Measurements from ENCODE around the gene CERT1. TPM values are rescaled to one million over a fixed set of nuclear protein-coding genes. Genes with fewer than 3 reads are reported as not detected.
A peak's percentile ranks its signal among the peaks of the same experiment; 100 is the strongest.

Gene CERT1
- polyA plus RNA-seq, 1 of the 3 experiments (the other 2 are of a cell fraction) = 4.5 TPM

DNA sequence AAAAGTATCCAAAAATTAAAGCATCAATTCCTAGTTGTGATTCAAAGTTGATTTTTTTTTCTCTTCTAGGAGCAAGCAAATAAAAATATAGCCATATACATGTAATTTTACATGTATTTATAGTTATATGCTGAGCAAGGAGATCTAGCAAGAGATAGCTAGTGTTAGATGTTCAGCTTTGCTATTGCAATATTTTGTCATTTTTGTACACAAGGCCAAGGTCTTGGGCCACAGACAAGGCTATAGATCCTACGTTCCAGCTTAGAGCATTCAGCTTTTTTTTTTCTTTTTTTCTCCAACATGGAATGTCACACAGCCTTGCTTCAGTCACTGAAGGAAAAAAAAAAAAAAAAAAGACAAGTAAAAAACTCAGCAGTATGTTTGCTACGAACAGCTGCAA lies 137.6 kb downstream of the CERT1 start:
- POLR2A ChIA-PET = no interaction called here
- WGBS (ENCODE audit: low lambda C conversion rate) = 91% methylated on average over 2 of the region's 2 CpGs
- no peak overlapping the region for H3K9ac ChIP-seq
- H3K36me3 ChIP-seq (replicated peaks in 1 of 2; ENCODE audit: control insufficient read depth in 1 of 2, insufficient read depth in 2 of 2, low read length in 1 of 2) = peaks cover 10 to 25% of the 10 kb centered on the region in 2 experiments
- H3K9me3 ChIP-seq = no peaks in the 10 kb centered on the region
- peaks cover 0 to 2% of the 10 kb centered on the region in 2 experiments; a peak in 1 of 4 replicates for H3K4me1 ChIP-seq (ENCODE audit: control insufficient read depth in 1 of 2, insufficient read depth in 2 of 2, low read depth in 1 of 2, low read length in 1 of 2)
- H3K27ac ChIP-seq (ENCODE audit: low read depth in 2 of 2, low read length in 1 of 2) = no peak overlapping the region
- DNase-seq = no peak
- no peaks in the 10 kb centered on the region for H3F3A ChIP-seq (replicated peaks; ENCODE audit: insufficient read depth)
- H3K79me2 ChIP-seq (ENCODE audit: insufficient read depth) = no peaks in the 10 kb centered on the region
- no peaks in the 10 kb centered on the region for H3K9me2 ChIP-seq
- no peaks in the 10 kb centered on the region for H4K20me1 ChIP-seq (ENCODE audit: insufficient read depth)
- CTCF ChIA-PET = no interaction called here
- no peak overlapping the region for H3K4me2 ChIP-seq
- no peaks in the 10 kb centered on the region for H3K27me3 ChIP-seq (ENCODE audit: insufficient read depth)
- TF ChIP-seq TEAD4 (IDR thresholded peaks at IDR 0.05; ENCODE audit: borderline replicate concordance, insufficient read depth) = no peak
- TF ChIP-seq, protein P1, sequence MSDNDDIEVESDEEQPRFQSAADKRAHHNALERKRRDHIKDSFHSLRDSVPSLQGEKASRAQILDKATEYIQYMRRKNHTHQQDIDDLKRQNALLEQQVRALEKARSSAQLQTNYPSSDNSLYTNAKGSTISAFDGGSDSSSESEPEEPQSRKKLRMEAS (IDR thresholded peaks at IDR 0.05; ENCODE audit: low read depth) = no peak
- no peak for TF ChIP-seq MEF2A (IDR thresholded peaks at IDR 0.05; ENCODE audit: borderline replicate concordance, low read depth)
- TF ChIP-seq FOXM1 (IDR thresholded peaks at IDR 0.05; ENCODE audit: low read depth) = no peak
- no peak for TF ChIP-seq FOSL2 (IDR thresholded peaks at IDR 0.05; ENCODE audit: borderline replicate concordance, low read depth)
- no peak for TF ChIP-seq YY1 (IDR thresholded peaks at IDR 0.05; ENCODE audit: low read depth)
- TF ChIP-seq, protein P2, sequence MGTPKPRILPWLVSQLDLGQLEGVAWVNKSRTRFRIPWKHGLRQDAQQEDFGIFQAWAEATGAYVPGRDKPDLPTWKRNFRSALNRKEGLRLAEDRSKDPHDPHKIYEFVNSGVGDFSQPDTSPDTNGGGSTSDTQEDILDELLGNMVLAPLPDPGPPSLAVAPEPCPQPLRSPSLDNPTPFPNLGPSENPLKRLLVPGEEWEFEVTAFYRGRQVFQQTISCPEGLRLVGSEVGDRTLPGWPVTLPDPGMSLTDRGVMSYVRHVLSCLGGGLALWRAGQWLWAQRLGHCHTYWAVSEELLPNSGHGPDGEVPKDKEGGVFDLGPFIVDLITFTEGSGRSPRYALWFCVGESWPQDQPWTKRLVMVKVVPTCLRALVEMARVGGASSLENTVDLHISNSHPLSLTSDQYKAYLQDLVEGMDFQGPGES (IDR thresholded peaks at IDR 0.05; ENCODE audit: low read depth, low read length) = no peak
- no peak overlapping the region for H3K4me3 ChIP-seq (ENCODE audit: low read depth in 2 of 2, low read length in 1 of 2)
- no peak overlapping the region for H2AFZ ChIP-seq (ENCODE audit: low read depth)

DNA sequence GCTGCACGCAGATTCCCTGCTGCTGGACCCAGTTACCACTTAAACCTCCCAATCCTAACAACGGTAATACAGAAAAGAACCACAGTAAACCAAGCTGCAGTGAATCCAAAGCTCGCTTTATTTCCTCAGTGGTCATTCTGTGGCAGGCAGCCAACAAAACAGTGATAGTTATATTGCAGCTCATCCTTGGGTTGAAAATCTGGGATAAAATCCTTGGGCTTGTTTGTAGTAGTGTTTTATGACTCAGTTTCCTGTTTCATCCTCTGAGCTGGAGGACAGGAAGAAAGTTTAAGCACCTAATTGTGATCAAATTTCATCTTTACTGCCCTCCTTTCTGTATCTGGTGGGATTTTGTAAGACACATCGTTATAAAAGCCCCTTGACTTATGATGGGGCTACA lies 143.0 kb downstream of the CERT1 start:
- H3K9me3 ChIP-seq = no peaks in the 10 kb centered on the region
- peaks cover 0 to 7% of the 10 kb centered on the region in 2 experiments; a peak in 1 of 4 replicates for H3K4me1 ChIP-seq (ENCODE audit: control insufficient read depth in 1 of 2, insufficient read depth in 2 of 2, low read depth in 1 of 2, low read length in 1 of 2)
- CTCF ChIA-PET = interaction anchor here (1.3 kb wide), 1 partner anchor 9 kb away, joined by 3 read pairs; no protein-coding TSS in a partner anchor
- H3K4me2 ChIP-seq = peak overlapping the region; percentile 40; the same call in 1 of the 2 replicates
- H2AFZ ChIP-seq (ENCODE audit: low read depth) = no peak overlapping the region
- no peaks in the 10 kb centered on the region for H3K79me2 ChIP-seq (ENCODE audit: insufficient read depth)
- no peaks in the 10 kb centered on the region for H3F3A ChIP-seq (replicated peaks; ENCODE audit: insufficient read depth)
- H3K27me3 ChIP-seq (ENCODE audit: insufficient read depth) = no peaks in the 10 kb centered on the region
- DNase-seq = no peak
- H3K4me3 ChIP-seq (ENCODE audit: low read depth in 2 of 2, low read length in 1 of 2) = no peak overlapping the region
- no peaks in the 10 kb centered on the region for H3K9me2 ChIP-seq
- H3K36me3 ChIP-seq (replicated peaks in 1 of 2; ENCODE audit: control insufficient read depth in 1 of 2, insufficient read depth in 2 of 2, low read length in 1 of 2) = peaks cover 2 to 10% of the 10 kb centered on the region in 2 experiments
- H3K27ac ChIP-seq (ENCODE audit: low read depth in 2 of 2, low read length in 1 of 2) = peak overlapping the region in 1 of 2 experiments; percentile 22; a peak in 1 of 4 replicates
- POLR2A ChIA-PET = no interaction called here
- no peak overlapping the region for H3K9ac ChIP-seq
- TF ChIP-seq RCOR1 (IDR thresholded peaks at IDR 0.05; ENCODE audit: low read length) (no peak), FOSL2 (IDR thresholded peaks at IDR 0.05; ENCODE audit: borderline replicate concordance, low read depth) (0 out of 2 replicates have a peak, but pooled peaks have one; percentile 3), NFIC (IDR thresholded peaks at IDR 0.05; ENCODE audit: borderline replicate concordance) (peak; percentile 28; the same call in 1 of the 2 replicates), CHD2 (IDR thresholded peaks at IDR 0.05; ENCODE audit: low read length, partially characterized antibody) (no peak), POLR2AphosphoS5 (IDR thresholded peaks at IDR 0.05; ENCODE audit: low read depth, low read length) (no peak), RXRA (IDR thresholded peaks at IDR 0.05; ENCODE audit: borderline replicate concordance, low read depth) (no peak), RAD21 (IDR thresholded peaks at IDR 0.05; ENCODE audit: low read length) (no peak)
- TF ChIP-seq, protein P3, sequence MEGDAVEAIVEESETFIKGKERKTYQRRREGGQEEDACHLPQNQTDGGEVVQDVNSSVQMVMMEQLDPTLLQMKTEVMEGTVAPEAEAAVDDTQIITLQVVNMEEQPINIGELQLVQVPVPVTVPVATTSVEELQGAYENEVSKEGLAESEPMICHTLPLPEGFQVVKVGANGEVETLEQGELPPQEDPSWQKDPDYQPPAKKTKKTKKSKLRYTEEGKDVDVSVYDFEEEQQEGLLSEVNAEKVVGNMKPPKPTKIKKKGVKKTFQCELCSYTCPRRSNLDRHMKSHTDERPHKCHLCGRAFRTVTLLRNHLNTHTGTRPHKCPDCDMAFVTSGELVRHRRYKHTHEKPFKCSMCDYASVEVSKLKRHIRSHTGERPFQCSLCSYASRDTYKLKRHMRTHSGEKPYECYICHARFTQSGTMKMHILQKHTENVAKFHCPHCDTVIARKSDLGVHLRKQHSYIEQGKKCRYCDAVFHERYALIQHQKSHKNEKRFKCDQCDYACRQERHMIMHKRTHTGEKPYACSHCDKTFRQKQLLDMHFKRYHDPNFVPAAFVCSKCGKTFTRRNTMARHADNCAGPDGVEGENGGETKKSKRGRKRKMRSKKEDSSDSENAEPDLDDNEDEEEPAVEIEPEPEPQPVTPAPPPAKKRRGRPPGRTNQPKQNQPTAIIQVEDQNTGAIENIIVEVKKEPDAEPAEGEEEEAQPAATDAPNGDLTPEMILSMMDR (IDR thresholded peaks at IDR 0.05) = no peak
- TF ChIP-seq, protein P2 (IDR thresholded peaks at IDR 0.05; ENCODE audit: low read depth, low read length) = no peak
- TF ChIP-seq, protein P4, sequence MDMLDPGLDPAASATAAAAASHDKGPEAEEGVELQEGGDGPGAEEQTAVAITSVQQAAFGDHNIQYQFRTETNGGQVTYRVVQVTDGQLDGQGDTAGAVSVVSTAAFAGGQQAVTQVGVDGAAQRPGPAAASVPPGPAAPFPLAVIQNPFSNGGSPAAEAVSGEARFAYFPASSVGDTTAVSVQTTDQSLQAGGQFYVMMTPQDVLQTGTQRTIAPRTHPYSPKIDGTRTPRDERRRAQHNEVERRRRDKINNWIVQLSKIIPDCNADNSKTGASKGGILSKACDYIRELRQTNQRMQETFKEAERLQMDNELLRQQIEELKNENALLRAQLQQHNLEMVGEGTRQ (IDR thresholded peaks at IDR 0.05; ENCODE audit: borderline replicate concordance, low read depth, low read length) = no peak
- H4K20me1 ChIP-seq (ENCODE audit: insufficient read depth) = no peaks in the 10 kb centered on the region
- WGBS (ENCODE audit: low lambda C conversion rate) = 85% methylated on average over 4 of the region's 4 CpGs

All from SK-N-SH (cell line).